ENCODE data around the gene SLC35D1.

SLC35D1 gene

GRCh38 chr1:67019121-67019520 is 34.8 kb downstream of the SLC35D1 start:
- DNase-seq (ENCODE audit: low read depth in 2 of 2) = no peak
- H3K4me3 ChIP-seq (replicated peaks in 1 of 2; ENCODE audit: low read depth in 2 of 2, low read length in 2 of 2) = no peak overlapping the region
- no peak for TF ChIP-seq CTCF (IDR thresholded peaks at IDR 0.05; ENCODE audit: low read depth, low read length)

GRCh38 chr1:67018574-67018973 is 35.4 kb downstream of the SLC35D1 start:
- no peak for TF ChIP-seq CTCF (IDR thresholded peaks at IDR 0.05; ENCODE audit: low read depth, low read length)
- DNase-seq (ENCODE audit: low read depth in 2 of 2) = no peak
- no peak overlapping the region for H3K4me3 ChIP-seq (replicated peaks in 1 of 2; ENCODE audit: low read depth in 2 of 2, low read length in 2 of 2)

GRCh38 chr1:67013573-67013972 is 40.4 kb downstream of the SLC35D1 start:
- H3K4me3 ChIP-seq (replicated peaks in 1 of 2; ENCODE audit: low read depth in 2 of 2, low read length in 2 of 2) = no peak overlapping the region
- TF ChIP-seq CTCF (IDR thresholded peaks at IDR 0.05; ENCODE audit: low read depth, low read length) = no peak
- peak; percentile 58 to 65 for DNase-seq (ENCODE audit: low read depth in 2 of 2)

GRCh38 chr1:67009792-67010191 is 44.2 kb downstream of the SLC35D1 start:
- DNase-seq (ENCODE audit: low read depth in 2 of 2) = no peak
- TF ChIP-seq CTCF (IDR thresholded peaks at IDR 0.05; ENCODE audit: low read depth, low read length) = no peak

GRCh38 chr1:67005068-67005467 is 48.9 kb downstream of the SLC35D1 start:
- no peak overlapping the region for H3K4me3 ChIP-seq (replicated peaks in 1 of 2; ENCODE audit: low read depth in 2 of 2, low read length in 2 of 2)
- DNase-seq (ENCODE audit: low read depth in 2 of 2) = no peak
- TF ChIP-seq CTCF (IDR thresholded peaks at IDR 0.05; ENCODE audit: low read depth, low read length) = no peak

More at GRCh38 chr1:67009792-67010191, 44.2 kb downstream of the SLC35D1 start:
- no peak overlapping the region for H3K4me3 ChIP-seq (replicated peaks in 1 of 2; ENCODE audit: low read depth in 2 of 2, low read length in 2 of 2)

- TF ChIP-seq CTCF (IDR thresholded peaks at IDR 0.05; ENCODE audit: low read depth, low read length) = no peak
- no peak overlapping the region for H3K4me3 ChIP-seq (replicated peaks in 1 of 2; ENCODE audit: low read depth in 2 of 2, low read length in 2 of 2)
- no peak for DNase-seq (ENCODE audit: low read depth in 2 of 2)
Measured at GRCh38 chr1:67004176-67004575, 49.8 kb downstream of the SLC35D1 start.

- no peak for DNase-seq (ENCODE audit: low read depth in 2 of 2)
- H3K4me3 ChIP-seq (replicated peaks in 1 of 2; ENCODE audit: low read depth in 2 of 2, low read length in 2 of 2) = no peak overlapping the region
- TF ChIP-seq CTCF (IDR thresholded peaks at IDR 0.05; ENCODE audit: low read depth, low read length) = no peak
Measured at GRCh38 chr1:67001682-67002425, 52.1 kb downstream of the SLC35D1 start.
